A549 treated with Hydrocortisone at 1 μM for 4 hours (cell line): ENCODE measurements around the gene CPE. TPM values are rescaled to one million over a fixed set of nuclear protein-coding genes. Genes with fewer than 3 reads are reported as not detected.

Experiments
- total RNA-seq: library from RNA; stranded (reverse); fragments of 200-300 nt; extraction: Qiagen RNA extraction; gene quantifications from 5 replicates; pipeline ENCODE4 v1.2.3, GENCODE V29; 2022

CPE gene
- 1.4 to 1.9 TPM (median 1.7 TPM) in 5 replicates for total RNA-seq

DNA sequence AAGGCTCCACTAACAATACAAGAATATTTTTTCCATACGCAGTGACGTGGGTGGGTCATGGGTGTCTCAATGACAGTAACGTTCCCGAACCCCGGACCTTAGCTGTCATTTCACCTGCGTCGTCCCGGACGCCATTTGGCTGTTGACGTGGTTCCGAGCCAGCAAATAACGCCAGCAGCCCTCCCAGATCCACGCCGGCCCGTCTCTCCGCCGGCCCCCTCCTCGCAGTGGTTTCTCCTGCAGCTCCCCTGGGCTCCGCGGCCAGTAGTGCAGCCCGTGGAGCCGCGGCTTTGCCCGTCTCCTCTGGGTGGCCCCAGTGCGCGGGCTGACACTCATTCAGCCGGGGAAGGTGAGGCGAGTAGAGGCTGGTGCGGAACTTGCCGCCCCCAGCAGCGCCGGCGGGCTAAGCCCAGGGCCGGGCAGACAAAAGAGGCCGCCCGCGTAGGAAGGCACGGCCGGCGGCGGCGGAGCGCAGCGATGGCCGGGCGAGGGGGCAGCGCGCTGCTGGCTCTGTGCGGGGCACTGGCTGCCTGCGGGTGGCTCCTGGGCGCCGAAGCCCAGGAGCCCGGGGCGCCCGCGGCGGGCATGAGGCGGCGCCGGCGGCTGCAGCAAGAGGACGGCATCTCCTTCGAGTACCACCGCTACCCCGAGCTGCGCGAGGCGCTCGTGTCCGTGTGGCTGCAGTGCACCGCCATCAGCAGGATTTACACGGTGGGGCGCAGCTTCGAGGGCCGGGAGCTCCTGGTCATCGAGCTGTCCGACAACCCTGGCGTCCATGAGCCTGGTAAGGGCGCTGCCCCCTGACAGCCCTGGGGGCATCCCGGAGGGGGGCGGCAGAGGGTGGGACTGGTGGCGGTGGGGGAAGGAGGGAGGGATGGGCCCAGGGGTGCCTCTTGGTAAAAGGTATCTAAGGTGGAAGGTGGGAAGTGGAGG, at the start of gene CPE:
Gene CPE (plus strand): TSS at position 264 of the 933 bp plus-strand sequence. CDS start 214 bp downstream, at position 478.

Other genes with a start within 250 kb of the CPE start
- gene KLHL2, start 171.4 kb upstream of the CPE start, total RNA-seq, result 14.6 to 20.2 TPM (median 16.9 TPM) in 5 replicates
- 18.5 to 25.4 TPM (median 22.2 TPM) in 5 replicates for gene MSMO1, start 51.3 kb upstream of the CPE start, total RNA-seq